GM18505 (cell line): ENCODE measurements around the gene OR14C36.
"Not testable (repeated sequence)": the region's sequence is repeated elsewhere in the genome, so short reads cannot be mapped to it uniquely, and the experiment has no call there.

Experiments
- ATAC-seq: cut with Tn5 transposase; IDR thresholded peaks from one replicate; pipeline ENCODE4 v1.9.1; 2021; ENCODE audit not compliant: unreplicated experiment
- POLR2A ChIP-seq: IDR thresholded peaks from 4 replicates; pipeline ENCODE4 v1.6.1; 2011; ENCODE audit warnings: borderline replicate concordance; ENCODE audit not compliant: insufficient read depth, insufficient read length; ENCODE audit errors: extremely low read depth

The OR14C36 gene, protein sequence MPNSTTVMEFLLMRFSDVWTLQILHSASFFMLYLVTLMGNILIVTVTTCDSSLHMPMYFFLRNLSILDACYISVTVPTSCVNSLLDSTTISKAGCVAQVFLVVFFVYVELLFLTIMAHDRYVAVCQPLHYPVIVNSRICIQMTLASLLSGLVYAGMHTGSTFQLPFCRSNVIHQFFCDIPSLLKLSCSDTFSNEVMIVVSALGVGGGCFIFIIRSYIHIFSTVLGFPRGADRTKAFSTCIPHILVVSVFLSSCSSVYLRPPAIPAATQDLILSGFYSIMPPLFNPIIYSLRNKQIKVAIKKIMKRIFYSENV

DNA sequence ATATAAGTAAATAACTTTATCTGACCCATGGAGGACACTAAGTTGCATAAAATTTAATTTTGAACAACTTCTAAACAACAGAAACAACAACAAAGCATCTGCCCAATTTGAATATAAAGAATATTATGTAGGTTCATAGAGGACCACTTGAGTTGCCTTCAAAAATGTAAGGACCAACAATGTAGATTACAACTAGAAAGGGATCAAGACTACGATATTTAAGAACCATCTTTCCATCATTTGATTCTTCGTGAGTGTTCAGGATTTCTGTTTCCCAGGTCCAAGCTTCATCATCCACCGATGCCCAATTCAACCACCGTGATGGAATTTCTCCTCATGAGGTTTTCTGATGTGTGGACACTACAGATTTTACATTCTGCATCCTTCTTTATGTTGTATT, at the start of gene OR14C36:
TSS of gene OR14C36 (plus strand) at position 301 of the 400 bp plus-strand sequence. CDS start at position 301, 0 bp downstream.
- ATAC-seq: no peak
- TF ChIP-seq POLR2A: no peak

DNA sequence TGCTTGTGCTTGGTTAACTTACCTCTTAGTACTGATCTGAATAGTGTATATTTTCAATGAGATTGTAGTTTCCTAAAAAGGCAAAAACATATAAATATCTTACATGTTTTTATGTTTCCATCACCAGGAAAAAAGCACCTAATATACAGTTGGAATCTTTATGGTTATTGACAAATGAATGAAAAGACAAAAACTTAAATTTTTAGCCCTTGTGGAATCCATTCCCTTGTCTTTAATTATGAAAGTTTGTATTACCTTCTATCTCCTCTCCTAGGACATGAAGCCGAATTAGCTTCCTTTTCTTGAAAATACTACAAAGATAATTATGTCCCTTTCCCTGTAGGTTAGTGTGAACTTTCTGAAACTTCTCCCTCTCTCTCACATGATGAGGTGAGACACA, 45.3 kb upstream of the OR14C36 start, which contains the start of gene OR2T12:
TSS of gene OR2T12 (minus strand) at position 101 of the 400 bp plus-strand sequence. CDS start 7,846 bp downstream, outside the sequence.
- TF ChIP-seq POLR2A: no peak
- ATAC-seq: no peak

DNA sequence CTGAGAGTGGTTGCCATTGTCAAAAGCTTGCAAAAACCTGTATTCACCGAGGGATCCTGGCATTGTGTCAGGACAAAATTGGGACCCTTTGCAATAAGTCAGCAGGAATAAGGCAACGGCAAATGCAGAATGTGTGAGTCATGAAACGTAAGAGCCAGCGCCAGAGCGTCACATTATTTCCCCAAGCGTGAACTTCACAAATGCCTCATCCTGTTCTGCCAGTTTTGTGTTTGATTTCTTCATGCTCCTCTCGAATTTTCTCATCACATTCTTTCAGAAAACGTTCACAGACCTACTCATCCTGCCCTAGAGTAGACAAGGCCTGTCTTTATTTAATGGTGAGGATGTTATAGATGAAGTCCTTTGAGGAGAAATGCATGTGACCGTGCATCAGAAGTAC, 42.9 kb upstream of the OR14C36 start:
- not testable (repeated sequence) for ATAC-seq

DNA sequence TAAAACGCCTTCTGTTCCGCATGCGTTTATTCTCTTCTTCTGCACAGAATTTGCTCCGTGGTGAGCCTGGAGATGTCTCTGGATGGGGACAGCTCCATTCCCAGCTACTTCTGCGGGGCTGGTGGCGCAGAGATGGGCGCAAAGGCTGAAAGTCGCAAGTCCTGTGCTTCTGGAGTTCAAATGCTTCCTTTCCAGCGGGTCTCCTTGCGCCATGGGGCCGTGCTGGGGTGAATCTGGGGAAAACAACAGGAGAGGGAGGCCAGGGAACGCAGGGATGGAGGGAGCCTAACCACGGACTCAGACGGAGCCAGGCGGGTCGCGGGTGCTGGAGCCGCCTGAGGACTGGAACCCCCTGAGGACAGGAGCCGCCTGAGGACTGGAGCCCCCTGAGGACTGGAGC, 42.5 kb upstream of the OR14C36 start:
- TF ChIP-seq POLR2A: no peak
- ATAC-seq: no peak

DNA sequence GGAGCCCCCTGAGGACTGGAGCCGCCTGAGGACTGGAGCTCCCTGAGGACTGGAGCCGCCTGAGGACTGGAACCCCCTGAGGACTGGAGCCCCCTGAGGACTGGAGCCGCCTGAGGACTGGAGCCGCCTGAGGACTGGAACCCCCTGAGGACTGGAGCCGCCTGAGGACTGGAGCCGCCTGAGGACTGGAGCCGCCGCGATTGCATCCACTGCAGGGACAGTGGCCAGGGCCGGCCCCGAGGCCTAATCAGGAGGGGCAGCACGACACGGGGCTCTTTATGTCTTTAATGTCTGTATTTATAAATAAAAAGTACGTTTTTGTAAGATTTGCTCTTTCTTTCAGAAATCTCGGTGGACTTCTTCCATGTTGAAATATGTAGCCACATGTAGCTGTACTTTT, 41.8 kb upstream of the OR14C36 start:
- not testable (repeated sequence) for ATAC-seq

DNA sequence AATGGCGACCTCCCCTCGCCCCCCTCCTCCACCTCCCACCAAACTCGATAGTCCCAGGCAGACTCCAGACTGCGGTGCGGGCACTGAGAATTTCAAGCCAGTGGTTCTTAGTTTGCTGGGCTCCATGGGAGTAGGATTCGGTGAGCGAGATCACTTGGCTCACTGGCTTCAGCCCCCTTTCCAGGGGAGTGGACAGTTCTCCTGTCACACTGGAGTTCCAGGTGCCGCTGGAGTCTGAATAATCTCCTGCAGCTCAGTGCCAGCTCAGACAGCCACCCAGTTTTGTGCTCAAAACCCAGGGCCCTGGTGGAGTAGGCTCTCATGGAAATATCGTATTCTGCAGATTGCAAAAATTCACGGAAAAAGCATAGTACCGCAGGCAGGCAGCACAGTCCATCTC, 31.8 kb upstream of the OR14C36 start:
- no peak for ATAC-seq

DNA sequence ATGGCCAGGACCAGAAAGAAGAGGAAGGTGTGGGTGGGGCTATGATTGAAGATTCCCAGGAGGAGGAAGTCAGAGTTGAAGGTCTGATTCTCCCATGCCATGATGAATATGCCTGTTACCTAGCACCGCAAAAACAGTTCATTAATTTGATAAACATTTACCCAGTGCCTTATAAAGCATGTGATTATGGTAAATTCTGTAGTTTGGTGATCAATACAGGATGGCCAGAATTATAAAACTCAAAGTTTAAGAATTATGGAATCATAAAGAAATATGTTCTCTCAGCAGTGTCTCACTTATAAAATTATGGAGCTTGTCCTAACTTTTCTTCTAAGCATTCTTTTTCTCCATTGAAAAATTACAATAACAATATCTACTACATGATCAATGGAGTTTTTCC, 24.1 kb upstream of the OR14C36 start, which contains the start of gene OR2M7:
TSS of gene OR2M7 (minus strand) at position 101 of the 400 bp plus-strand sequence. CDS start at position 101, 0 bp downstream.
- no peak for ATAC-seq

More for the DNA sequence above, 31.8 kb upstream of the OR14C36 start:
- TF ChIP-seq POLR2A: no peak

DNA sequence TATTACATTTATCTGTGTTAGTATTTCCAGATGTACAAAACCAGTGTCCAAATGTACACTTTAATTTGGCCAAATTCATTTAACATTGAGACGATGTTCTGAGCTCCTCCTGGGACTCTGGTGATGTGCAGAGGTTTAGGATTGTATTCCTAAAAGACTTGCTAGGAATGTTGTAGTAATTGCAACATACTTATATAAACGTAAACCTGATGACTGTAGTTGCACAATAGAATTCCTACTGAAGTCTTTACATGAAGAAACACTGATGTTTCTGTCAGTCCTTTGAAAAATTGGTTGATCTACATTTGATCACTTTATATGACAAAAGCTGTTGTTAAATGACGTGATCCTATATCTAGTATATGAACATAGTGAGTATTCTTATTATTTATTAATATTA, 5.1 kb upstream of the OR14C36 start:
- ATAC-seq: no peak
- TF ChIP-seq POLR2A: no peak

More for the DNA sequence above, 24.1 kb upstream of the OR14C36 start, which contains the start of gene OR2M7:
- TF ChIP-seq POLR2A: no peak

DNA sequence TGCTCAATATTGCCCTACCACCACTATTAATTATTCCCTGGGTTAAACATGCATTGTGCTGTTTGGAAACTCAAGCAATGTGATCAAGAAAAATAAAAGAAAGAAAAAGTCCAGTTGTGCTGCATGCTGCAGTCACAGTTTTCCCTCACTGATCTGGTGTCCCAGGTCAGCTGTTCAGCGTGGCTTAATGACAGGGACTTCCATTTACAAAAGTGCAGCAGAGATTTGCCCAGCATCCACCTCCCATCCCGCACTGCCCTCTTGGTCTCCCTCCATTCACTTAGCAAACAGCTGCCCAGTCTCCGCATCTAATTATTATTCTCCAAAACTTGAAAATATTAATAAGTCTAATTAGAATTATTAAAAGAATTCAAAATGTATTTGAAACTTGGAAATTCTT, 10.8 kb downstream of the OR14C36 start:
- no peak for ATAC-seq
- no peak for TF ChIP-seq POLR2A

DNA sequence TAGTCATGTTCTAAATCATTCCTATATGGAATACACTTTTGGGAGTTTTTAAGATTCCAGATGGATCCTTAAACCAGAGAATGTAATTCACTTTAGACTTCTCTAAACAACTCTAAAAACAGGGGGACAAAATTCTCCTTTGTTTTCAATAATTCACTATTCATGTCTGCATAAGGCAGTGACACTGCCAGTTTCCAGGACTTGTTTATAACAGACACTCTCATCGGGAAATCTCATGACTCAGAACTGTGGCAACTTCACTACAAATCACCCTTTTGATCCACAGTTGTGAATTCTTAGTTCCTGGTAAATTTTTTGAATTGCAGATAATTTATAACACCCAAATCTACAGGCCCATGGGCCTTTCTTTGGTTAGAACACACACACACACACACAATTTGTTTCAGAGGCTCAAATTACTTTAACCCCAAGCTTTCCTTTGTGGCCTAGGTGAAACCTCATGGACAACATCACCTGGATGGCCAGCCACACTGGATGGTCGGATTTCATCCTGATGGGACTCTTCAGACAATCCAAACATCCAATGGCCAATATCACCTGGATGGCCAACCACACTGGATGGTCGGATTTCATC, 12.6 kb downstream of the OR14C36 start, which contains the start of gene OR2T4:
TSS of gene OR2T4 (plus strand) at position 545 of the 595 bp plus-strand sequence. CDS start at position 545, 0 bp downstream.
- ATAC-seq: no peak
- no peak for TF ChIP-seq POLR2A

DNA sequence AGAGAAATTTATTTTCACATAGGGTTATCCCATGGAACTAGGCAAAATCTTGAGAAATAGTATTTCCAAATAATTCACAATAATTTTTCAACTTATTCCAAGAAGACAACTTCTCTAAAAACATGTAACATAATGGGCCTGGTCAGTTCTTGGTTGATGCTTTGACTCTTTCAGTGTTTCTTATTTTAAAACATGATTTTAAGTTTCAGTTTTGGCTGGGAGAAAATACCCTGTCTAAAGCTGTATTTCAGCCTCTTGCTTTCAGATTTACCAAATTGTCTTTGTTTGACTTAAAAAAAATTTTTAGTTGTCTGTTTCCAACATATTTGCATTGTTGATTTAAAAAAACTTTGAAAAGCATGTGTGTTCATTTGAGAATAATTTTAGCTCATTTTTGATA, 18.0 kb downstream of the OR14C36 start:
- no peak for ATAC-seq
- no peak for TF ChIP-seq POLR2A

DNA sequence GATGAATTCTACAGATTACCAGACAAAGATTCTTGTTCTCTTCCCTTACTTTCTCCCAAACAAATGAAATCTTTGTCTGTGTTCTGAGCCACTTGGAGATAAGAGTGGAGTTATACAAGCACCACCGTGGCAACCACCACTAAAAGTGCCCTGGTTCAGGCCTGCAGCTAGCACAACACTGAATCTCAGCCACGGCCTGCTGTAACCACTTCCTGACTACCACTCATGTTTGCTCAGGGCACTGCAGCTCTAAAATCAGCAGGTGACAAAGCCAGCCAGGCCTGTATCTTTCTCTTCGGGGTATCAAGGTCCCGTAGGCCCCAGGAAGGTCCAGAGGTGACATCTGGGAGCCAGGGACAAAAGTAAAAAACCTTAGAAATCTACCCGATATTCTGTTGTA, 23.8 kb downstream of the OR14C36 start:
- no peak for TF ChIP-seq POLR2A
- no peak for ATAC-seq

DNA sequence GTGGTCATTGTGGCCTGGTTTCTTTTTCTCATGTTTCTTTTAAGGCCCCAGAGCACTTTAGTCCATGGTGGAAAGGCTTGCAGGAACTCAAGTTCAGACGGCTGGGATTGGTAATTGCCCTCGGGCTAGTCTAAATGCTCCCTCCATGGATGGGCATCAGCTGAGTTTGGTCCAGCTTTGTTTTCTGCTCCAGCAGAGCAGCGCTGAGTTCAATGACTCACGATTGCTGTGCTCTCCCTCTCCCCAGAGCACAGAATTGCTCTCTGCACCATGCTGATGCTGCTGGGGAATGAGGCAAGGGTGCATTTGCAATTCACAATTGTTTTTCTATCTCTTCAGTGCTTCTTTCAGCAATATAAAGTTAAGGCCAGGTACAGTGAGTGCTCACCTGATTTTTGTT, 25.2 kb downstream of the OR14C36 start:
- no peak for TF ChIP-seq POLR2A
- ATAC-seq: no peak

DNA sequence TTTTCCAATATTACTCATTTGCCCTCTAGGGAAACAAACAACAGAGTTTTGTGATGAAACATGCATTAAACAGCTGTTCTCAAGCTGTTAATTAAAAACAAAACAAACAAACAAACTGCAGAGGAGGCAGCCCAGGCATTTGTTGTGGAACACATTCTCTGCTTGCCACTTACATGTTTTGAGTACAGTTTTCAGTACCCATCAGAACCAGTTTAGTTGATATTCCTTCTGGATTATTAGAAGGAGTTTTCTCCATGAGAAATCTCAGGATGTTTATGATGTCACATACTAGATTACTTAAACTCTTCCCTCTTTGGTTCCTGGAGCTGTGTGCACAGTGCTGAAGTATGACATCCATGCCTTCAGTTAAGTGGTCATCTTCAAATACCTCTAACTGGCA, 26.9 kb downstream of the OR14C36 start, which contains the start of gene OR2T6:
TSS of gene OR2T6 (plus strand) at position 301 of the 400 bp plus-strand sequence. CDS start 11,863 bp downstream, outside the sequence.
- ATAC-seq: no peak
- no peak for TF ChIP-seq POLR2A
